HFFc6 (cell line): Measurements from ENCODE around the gene PWWP2A. TPM values are rescaled to one million over a fixed set of nuclear protein-coding genes. Genes with fewer than 3 reads are reported as not detected.
"Not testable (repeated sequence)": the region's sequence is repeated elsewhere in the genome, so short reads cannot be mapped to it uniquely, and the experiment has no call there.

Experiments
- DNase-seq: peaks from one replicate; pipeline ENCODE4 v3.0.0-alpha.2; 2018
- H3K27ac Mint-ChIP-seq: 2 replicates; pipeline ENCODE4 v1.8.0; 2020; ENCODE audit warnings: mild to moderate bottlenecking, mixed read lengths
- H3K27me3 Mint-ChIP-seq: 2 replicates; pipeline ENCODE4 v1.8.0; 2021; ENCODE audit warnings: mild to moderate bottlenecking, moderate library complexity, mixed read lengths; ENCODE audit not compliant: insufficient read depth
- H3K36me3 Mint-ChIP-seq: 2 replicates; pipeline ENCODE4 v1.8.0; 2021; ENCODE audit warnings: low read depth, mixed read lengths
- H3K4me1 Mint-ChIP-seq: 2 replicates; pipeline ENCODE4 v1.8.0; 2020; ENCODE audit warnings: low read depth, mixed read lengths
- H3K4me3 Mint-ChIP-seq: 2 replicates; pipeline ENCODE4 v1.8.0; 2020; ENCODE audit warnings: mild to moderate bottlenecking, moderate library complexity, mixed read lengths
- H3K9me3 Mint-ChIP-seq: 2 replicates; pipeline ENCODE4 v1.8.0; 2020; ENCODE audit warnings: mild to moderate bottlenecking, mixed read lengths
- total RNA-seq, 6 experiments: library from RNA; stranded (reverse); fragmentation: NEBNext Ultra II Directional; extraction: Animal tissue kit (Norgen Biotek cat#: 25700); gene quantifications; 2 replicates in 1 of 6; 3 replicates in 5 of 6; pipeline ENCODE4 v1.2.3, GENCODE V29; 2021
- TF ChIP-seq, protein P1 (sequence below): fragments of 200-600 bp; sonication (generic); IDR thresholded peaks from 2 replicates; pipeline ENCODE4 v1.5.0; 2021; ENCODE audit warnings: antibody characterized with exemption, mild to moderate bottlenecking

Gene PWWP2A
- total RNA-seq, 6 experiments from 2014 or later = 11.3 to 12.7 (median 12.3) TPM

DNA sequence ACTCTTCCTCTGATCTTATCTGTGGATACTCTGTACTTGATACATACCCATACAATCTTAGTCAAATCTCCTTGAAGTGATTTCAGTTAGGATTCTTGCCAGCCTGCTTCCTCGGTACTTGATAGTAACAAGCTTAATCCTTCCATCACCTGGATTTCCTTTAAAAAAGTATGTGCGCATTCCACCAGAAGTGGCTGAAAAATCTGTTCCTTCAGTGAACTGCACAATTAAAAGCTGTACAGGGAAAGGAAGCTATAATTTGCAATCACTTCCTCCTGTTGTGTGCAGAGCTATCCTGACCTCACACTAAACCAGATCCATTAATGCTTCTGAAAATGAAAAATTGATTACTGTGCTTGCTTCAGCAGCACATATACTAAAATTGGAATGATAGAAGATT is 47.3 kb downstream of the PWWP2A start:
- Mint-ChIP-seq H3K9me3 (no peaks in the 10 kb centered on the region), H3K36me3 (no peaks in the 10 kb centered on the region), H3K4me1 (peaks cover 15% of the 10 kb centered on the region), H3K4me3 (peak overlapping the region; percentile 41), H3K27ac (0 out of 2 replicates have a peak overlapping the region, but pooled peaks have one; percentile 19), H3K27me3 (no peaks in the 10 kb centered on the region)
- no peak for DNase-seq
- TF ChIP-seq, protein P1, sequence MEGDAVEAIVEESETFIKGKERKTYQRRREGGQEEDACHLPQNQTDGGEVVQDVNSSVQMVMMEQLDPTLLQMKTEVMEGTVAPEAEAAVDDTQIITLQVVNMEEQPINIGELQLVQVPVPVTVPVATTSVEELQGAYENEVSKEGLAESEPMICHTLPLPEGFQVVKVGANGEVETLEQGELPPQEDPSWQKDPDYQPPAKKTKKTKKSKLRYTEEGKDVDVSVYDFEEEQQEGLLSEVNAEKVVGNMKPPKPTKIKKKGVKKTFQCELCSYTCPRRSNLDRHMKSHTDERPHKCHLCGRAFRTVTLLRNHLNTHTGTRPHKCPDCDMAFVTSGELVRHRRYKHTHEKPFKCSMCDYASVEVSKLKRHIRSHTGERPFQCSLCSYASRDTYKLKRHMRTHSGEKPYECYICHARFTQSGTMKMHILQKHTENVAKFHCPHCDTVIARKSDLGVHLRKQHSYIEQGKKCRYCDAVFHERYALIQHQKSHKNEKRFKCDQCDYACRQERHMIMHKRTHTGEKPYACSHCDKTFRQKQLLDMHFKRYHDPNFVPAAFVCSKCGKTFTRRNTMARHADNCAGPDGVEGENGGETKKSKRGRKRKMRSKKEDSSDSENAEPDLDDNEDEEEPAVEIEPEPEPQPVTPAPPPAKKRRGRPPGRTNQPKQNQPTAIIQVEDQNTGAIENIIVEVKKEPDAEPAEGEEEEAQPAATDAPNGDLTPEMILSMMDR = no peak

DNA sequence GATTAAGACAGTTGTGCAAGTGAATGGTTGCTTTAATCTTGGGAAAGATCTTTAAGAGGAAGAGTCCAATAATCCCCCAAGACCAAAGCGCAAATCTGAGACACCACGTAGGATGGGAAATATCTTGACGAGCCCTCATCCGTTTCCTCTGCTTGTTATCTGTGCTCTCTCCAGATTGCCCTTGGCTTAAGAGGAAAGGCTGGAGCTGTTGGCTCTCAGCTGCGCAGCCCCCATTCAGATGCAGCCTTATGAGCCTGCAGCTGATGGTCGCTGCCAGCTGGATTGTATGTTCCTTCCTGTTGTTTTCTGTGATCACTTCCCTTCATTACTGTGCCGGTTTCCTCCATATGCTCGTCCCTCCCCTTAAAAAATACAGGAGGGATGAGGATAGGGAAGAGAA is 47.7 kb downstream of the PWWP2A start:
- no peaks in the 10 kb centered on the region for H3K36me3 Mint-ChIP-seq
- no peaks in the 10 kb centered on the region for H3K9me3 Mint-ChIP-seq
- H3K4me1 Mint-ChIP-seq = peaks cover 15% of the 10 kb centered on the region
- TF ChIP-seq, protein P1 = no peak
- DNase-seq = peak; percentile 27
- no peaks in the 10 kb centered on the region for H3K27me3 Mint-ChIP-seq
- H3K4me3 Mint-ChIP-seq = peak overlapping the region; percentile 41
- H3K27ac Mint-ChIP-seq = peak overlapping the region; percentile 19; the same call in 1 of the 2 replicates

DNA sequence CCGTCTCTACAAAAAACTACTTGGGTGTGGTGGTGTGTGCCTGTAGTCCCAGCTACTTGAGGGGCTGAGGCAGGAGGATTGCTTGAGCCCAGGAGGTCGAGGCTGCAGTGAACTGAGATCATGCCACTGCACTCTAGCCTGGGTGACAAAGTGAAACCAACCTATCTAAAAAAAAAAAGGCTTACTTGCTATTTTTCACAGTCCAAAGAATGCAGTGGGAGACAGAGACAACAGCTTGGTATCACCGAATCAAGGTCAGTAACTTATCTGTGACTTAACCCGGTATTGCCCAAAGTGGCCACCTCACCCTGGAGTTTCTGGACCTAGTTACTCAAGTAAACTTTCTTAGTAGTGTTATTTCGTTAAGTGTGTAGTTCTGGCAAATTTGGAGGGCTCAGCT is 50.1 kb downstream of the PWWP2A start:
- not testable (repeated sequence) for H3K36me3 Mint-ChIP-seq, H3K9me3 Mint-ChIP-seq, H3K27ac Mint-ChIP-seq, H3K27me3 Mint-ChIP-seq, H3K4me3 Mint-ChIP-seq, DNase-seq
- peaks cover 15% of the 10 kb centered on the region for H3K4me1 Mint-ChIP-seq

DNA sequence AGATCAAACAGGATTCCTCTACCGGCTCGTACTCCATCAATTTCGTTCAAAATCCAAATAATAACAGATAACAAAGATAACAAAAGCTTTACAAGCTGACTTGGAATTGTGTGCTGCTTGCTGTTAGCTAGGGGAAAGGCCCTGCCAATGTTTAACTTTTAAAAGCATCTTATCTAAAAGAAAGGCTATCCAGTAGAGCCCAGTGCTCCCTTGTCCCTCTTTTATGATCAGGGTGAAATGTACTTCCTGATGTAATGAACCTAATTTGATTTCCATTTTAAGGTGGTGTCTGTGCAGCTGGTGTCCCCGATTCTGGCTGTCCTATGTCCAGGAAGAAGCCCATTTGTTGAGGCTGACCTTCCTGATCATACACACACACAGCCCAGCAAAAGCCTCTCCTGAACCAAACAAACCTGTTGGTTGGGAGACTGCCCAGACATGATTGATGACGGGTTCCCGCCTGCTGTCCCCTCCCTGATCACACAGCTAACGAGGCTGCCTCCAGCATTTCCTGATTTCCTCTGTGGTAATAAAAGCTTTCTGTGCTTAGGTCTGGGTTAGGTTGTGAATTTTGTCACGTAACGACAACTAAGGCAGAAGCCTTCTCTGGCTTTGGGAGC is 54.1 kb downstream of the PWWP2A start:
- H3K9me3 Mint-ChIP-seq = no peaks in the 10 kb centered on the region
- no peak overlapping the region for H3K27ac Mint-ChIP-seq
- no peaks in the 10 kb centered on the region for H3K4me1 Mint-ChIP-seq
- no peaks in the 10 kb centered on the region; the same call in 1 of the 2 replicates for H3K27me3 Mint-ChIP-seq
- H3K36me3 Mint-ChIP-seq = peaks cover 8% of the 10 kb centered on the region
- DNase-seq = no peak
- no peak overlapping the region for H3K4me3 Mint-ChIP-seq
- TF ChIP-seq, protein P1 = no peak

DNA sequence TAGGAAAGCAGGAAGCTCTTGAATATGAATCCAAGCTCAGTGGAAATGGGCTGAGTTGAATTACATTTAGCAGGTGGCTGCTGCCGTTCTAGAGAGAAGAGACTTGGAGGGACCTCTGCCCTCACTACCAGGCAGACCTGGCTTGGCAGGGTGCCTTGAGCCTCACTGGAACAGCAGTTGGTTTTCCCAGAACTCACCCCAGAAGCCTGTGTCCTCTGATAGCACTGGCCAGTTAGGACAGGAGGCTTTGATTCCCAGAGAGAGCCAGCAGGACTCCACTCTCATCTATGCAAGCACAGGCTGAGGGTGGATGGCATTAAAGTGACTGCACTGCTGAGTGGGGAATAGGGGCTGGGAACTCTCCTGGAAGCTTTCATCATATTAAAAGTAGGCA is 54.8 kb downstream of the PWWP2A start:
- Mint-ChIP-seq H3K9me3 (no peaks in the 10 kb centered on the region), H3K27me3 (no peaks in the 10 kb centered on the region; the same call in 1 of the 2 replicates), H3K4me3 (no peak overlapping the region), H3K36me3 (peaks cover 8% of the 10 kb centered on the region), H3K27ac (no peak overlapping the region), H3K4me1 (no peaks in the 10 kb centered on the region)
- DNase-seq = no peak
- TF ChIP-seq, protein P1 = no peak

DNA sequence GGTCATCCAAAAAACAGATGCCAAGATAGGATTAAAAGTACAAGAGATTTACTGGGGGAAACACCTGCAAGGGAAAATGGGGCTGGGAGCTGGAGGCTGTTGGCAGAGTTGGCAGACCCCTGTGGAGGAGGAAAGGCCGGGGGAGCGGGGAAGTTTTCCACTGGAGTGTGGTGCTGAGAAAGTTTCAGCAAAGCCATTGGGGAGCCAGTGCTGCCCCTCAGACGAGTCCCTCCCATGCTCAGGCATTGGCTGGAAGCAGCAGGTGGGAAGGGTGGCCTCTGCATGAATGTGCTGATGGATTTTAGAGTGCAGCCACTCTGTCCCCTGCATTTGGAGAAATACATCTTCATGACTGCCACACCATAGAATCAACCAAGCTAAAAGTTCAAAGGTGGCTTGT is 57.5 kb downstream of the PWWP2A start:
- DNase-seq = no peak
- H3K27ac Mint-ChIP-seq = no peak overlapping the region
- peaks cover 19% of the 10 kb centered on the region for H3K36me3 Mint-ChIP-seq
- H3K4me1 Mint-ChIP-seq = no peaks in the 10 kb centered on the region
- H3K4me3 Mint-ChIP-seq = no peak overlapping the region
- TF ChIP-seq, protein P1 = no peak
- H3K9me3 Mint-ChIP-seq = no peaks in the 10 kb centered on the region
- no peaks in the 10 kb centered on the region; the same call in 1 of the 2 replicates for H3K27me3 Mint-ChIP-seq
